Neural crest cell (in vitro differentiated cells): ENCODE results near the gene MTMR4. TPM values are rescaled to one million over a fixed set of nuclear protein-coding genes. Genes with fewer than 3 reads are reported as not detected.
A peak's percentile ranks its signal among the peaks of the same experiment; 100 is the strongest.

Source experiments
- DNase-seq: peaks from one replicate; pipeline ENCODE4 v3.0.0; 2021; ENCODE audit warnings: low read depth, mixed read lengths, low spot score
- H3K27ac Mint-ChIP-seq: one replicate; pipeline ENCODE4 v1.8.0; 2021; ENCODE audit warnings: mild to moderate bottlenecking, mixed read lengths; ENCODE audit not compliant: unreplicated experiment
- H3K27me3 Mint-ChIP-seq: 2 replicates; pipeline ENCODE4 v1.8.0; 2021; ENCODE audit warnings: low read depth, mild to moderate bottlenecking, mixed read lengths
- H3K36me3 Mint-ChIP-seq: 2 replicates; pipeline ENCODE4 v1.8.0; 2021; ENCODE audit warnings: low read depth, mild to moderate bottlenecking, mixed read lengths
- H3K4me1 Mint-ChIP-seq: 2 replicates; pipeline ENCODE4 v1.8.0; 2021; ENCODE audit warnings: mixed read lengths
- H3K4me3 Mint-ChIP-seq: one replicate; pipeline ENCODE4 v1.8.0; 2021; ENCODE audit warnings: mild to moderate bottlenecking, mixed read lengths
- H3K9me3 Mint-ChIP-seq: 2 replicates; pipeline ENCODE4 v1.8.0; 2021; ENCODE audit warnings: mixed read lengths
- total RNA-seq: library from RNA; stranded (reverse); gene quantifications from 2 replicates; pipeline ENCODE4 v1.2.1, GENCODE V29; 2021
- TF ChIP-seq, protein P1 (sequence below): fragments of 200-600 bp; sonication (generic); conservative IDR thresholded peaks from 2 replicates; pipeline ENCODE4 v1.5.0; 2021; ENCODE audit warnings: antibody characterized with exemption, mild to moderate bottlenecking

MTMR4 gene
- total RNA-seq, 1 donor from 2014 or later, result 97.4 TPM

DNA sequence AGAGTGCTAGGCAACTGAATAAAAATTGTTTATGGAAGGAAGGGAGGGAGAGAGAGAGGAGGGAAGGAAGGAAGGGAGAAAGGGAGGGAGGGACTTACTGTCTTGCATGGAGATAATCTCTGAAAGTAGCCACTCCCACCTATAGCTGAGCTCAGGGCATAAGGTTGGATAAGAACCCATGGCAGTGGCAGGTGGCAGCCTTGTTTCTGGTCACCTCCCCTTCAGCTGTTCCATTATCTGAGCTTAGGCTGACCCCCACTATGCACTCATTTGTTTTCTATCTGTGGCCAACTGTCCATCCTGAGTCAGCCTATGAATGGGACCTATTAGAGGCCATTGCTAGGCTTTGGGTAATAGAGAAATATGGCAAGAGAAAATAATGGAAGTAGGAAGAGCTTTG is 25.3 kb upstream of the MTMR4 start:
- Mint-ChIP-seq H3K4me3 (no peak overlapping the region), H3K27ac (no peak overlapping the region), H3K9me3 (no peaks in the 10 kb centered on the region), H3K27me3 (peaks cover 13% of the 10 kb centered on the region), H3K36me3 (no peaks in the 10 kb centered on the region), H3K4me1 (peaks cover 10% of the 10 kb centered on the region)
- DNase-seq, result no peak
- TF ChIP-seq, protein P1, sequence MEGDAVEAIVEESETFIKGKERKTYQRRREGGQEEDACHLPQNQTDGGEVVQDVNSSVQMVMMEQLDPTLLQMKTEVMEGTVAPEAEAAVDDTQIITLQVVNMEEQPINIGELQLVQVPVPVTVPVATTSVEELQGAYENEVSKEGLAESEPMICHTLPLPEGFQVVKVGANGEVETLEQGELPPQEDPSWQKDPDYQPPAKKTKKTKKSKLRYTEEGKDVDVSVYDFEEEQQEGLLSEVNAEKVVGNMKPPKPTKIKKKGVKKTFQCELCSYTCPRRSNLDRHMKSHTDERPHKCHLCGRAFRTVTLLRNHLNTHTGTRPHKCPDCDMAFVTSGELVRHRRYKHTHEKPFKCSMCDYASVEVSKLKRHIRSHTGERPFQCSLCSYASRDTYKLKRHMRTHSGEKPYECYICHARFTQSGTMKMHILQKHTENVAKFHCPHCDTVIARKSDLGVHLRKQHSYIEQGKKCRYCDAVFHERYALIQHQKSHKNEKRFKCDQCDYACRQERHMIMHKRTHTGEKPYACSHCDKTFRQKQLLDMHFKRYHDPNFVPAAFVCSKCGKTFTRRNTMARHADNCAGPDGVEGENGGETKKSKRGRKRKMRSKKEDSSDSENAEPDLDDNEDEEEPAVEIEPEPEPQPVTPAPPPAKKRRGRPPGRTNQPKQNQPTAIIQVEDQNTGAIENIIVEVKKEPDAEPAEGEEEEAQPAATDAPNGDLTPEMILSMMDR, result no peak

GRCh38 chr17:58538811-58539409 is 24.5 kb upstream of the MTMR4 start:
- H3K36me3 Mint-ChIP-seq, result no peaks in the 10 kb centered on the region
- TF ChIP-seq, protein P1, result no peak
- peaks cover 10% of the 10 kb centered on the region for H3K4me1 Mint-ChIP-seq
- DNase-seq, result no peak
- H3K27me3 Mint-ChIP-seq, result peaks cover 7% of the 10 kb centered on the region
- no peaks in the 10 kb centered on the region for H3K9me3 Mint-ChIP-seq
- H3K4me3 Mint-ChIP-seq, result no peak overlapping the region
- no peak overlapping the region for H3K27ac Mint-ChIP-seq

- TF ChIP-seq, protein P1, result no peak
- H3K27me3 Mint-ChIP-seq, result peaks cover 17% of the 10 kb centered on the region
- DNase-seq, result no peak
Observed at GRCh38 chr17:58537266-58537665, 22.8 kb upstream of the MTMR4 start.

GRCh38 chr17:58536542-58536941 is 22.1 kb upstream of the MTMR4 start:
- H3K9me3 Mint-ChIP-seq, result no peaks in the 10 kb centered on the region
- peaks cover 19% of the 10 kb centered on the region for H3K27me3 Mint-ChIP-seq
- H3K4me3 Mint-ChIP-seq, result no peak overlapping the region
- TF ChIP-seq, protein P1, result no peak
- peaks cover 25% of the 10 kb centered on the region for H3K4me1 Mint-ChIP-seq
- DNase-seq, result no peak
- no peaks in the 10 kb centered on the region for H3K36me3 Mint-ChIP-seq
- no peak overlapping the region for H3K27ac Mint-ChIP-seq

More at GRCh38 chr17:58537266-58537665, 22.8 kb upstream of the MTMR4 start:
- no peak overlapping the region for H3K27ac Mint-ChIP-seq
- H3K4me1 Mint-ChIP-seq, result peaks cover 23% of the 10 kb centered on the region
- no peaks in the 10 kb centered on the region for H3K9me3 Mint-ChIP-seq
- H3K4me3 Mint-ChIP-seq, result no peak overlapping the region
- H3K36me3 Mint-ChIP-seq, result no peaks in the 10 kb centered on the region

DNA sequence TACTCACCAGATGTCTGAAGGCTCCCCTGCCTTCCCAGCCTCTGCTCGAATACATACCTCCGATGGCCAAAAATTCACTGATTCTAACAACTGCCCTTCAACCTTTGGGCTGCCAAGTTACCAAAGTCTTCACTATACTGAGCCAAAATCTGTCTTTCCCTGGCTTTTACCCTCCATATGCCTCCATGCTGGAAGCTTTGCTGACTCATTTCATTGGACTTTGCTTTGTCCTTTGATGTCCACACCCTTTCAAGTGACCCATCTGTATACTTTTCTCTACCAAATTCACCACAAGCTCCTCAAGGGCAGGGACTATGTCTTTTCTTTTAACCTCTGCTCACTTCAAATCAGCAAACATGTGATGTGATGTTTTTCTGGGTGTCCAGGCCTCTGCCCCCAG is 21.0 kb upstream of the MTMR4 start:
- Mint-ChIP-seq H3K27me3 (peaks cover 27% of the 10 kb centered on the region), H3K27ac (no peak overlapping the region), H3K36me3 (no peaks in the 10 kb centered on the region), H3K4me3 (peak overlapping the region; percentile 38), H3K9me3 (no peaks in the 10 kb centered on the region), H3K4me1 (peaks cover 32% of the 10 kb centered on the region)
- no peak for DNase-seq
- TF ChIP-seq, protein P1, result no peak
